PFSK-1 (cell line): ENCODE data around the gene S100A16.

Experiments
- FOXP2 ChIP-seq: optimal IDR thresholded peaks from 2 replicates; pipeline ENCODE3; 2011; ENCODE audit warnings: borderline replicate concordance, control low read depth, inconsistent platforms; ENCODE audit not compliant: insufficient read depth; ENCODE audit errors: extremely low read length, extremely low read depth
- POLR2AphosphoS5 ChIP-seq: IDR thresholded peaks from 2 replicates; pipeline ENCODE4 v1.6.1; 2012; ENCODE audit warnings: low read depth, mild to moderate bottlenecking, control low read depth, low read length, moderate library complexity
- SIN3A ChIP-seq: IDR thresholded peaks from 2 replicates; pipeline ENCODE4 v1.6.1; 2012; ENCODE audit warnings: mild to moderate bottlenecking, low read length, moderate library complexity, borderline replicate concordance; ENCODE audit not compliant: insufficient read depth
- TAF1 ChIP-seq: IDR thresholded peaks from 2 replicates; pipeline ENCODE4 v1.6.1; 2012; ENCODE audit warnings: low read length, control low read depth, borderline replicate concordance; ENCODE audit not compliant: insufficient read depth
- TF ChIP-seq, protein P1 (sequence below), 2 experiments: IDR thresholded peaks; 2 replicates each; pipeline versions ENCODE4 v1.6.1 to v1.8.0; 2011 to 2012; ENCODE audit warnings: low read depth in 2 of 2, low read length in 2 of 2, control low read depth in 1 of 2, inconsistent platforms in 1 of 2, mild to moderate bottlenecking in 1 of 2, moderate library complexity in 1 of 2; ENCODE audit not compliant: insufficient read depth in 1 of 2

Gene S100A16

DNA sequence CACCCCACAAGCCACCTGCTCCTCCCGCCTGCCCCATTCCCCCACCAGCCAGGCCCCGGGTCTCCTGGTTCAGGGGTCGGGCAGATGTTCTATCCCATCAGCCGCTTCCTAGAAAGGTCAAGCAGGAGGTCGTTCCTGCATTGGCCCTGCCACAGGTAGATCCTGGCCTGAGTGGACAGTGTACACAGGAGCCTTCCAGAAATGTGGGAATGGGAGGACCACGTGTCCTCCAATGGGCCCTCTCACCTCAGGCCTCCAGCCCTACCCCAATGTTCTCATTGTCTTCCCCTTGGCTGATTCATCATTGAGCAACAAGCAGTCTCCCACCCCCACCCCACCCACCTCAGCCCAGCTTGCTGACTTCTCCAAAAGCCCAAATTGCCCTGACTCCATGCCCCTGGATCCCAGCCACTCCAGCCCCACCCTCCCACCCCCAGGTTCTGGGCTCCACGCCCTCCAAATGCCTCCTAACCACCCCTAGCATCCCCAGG lies 2.1 kb downstream of the S100A16 start:
- TF ChIP-seq, protein P1, sequence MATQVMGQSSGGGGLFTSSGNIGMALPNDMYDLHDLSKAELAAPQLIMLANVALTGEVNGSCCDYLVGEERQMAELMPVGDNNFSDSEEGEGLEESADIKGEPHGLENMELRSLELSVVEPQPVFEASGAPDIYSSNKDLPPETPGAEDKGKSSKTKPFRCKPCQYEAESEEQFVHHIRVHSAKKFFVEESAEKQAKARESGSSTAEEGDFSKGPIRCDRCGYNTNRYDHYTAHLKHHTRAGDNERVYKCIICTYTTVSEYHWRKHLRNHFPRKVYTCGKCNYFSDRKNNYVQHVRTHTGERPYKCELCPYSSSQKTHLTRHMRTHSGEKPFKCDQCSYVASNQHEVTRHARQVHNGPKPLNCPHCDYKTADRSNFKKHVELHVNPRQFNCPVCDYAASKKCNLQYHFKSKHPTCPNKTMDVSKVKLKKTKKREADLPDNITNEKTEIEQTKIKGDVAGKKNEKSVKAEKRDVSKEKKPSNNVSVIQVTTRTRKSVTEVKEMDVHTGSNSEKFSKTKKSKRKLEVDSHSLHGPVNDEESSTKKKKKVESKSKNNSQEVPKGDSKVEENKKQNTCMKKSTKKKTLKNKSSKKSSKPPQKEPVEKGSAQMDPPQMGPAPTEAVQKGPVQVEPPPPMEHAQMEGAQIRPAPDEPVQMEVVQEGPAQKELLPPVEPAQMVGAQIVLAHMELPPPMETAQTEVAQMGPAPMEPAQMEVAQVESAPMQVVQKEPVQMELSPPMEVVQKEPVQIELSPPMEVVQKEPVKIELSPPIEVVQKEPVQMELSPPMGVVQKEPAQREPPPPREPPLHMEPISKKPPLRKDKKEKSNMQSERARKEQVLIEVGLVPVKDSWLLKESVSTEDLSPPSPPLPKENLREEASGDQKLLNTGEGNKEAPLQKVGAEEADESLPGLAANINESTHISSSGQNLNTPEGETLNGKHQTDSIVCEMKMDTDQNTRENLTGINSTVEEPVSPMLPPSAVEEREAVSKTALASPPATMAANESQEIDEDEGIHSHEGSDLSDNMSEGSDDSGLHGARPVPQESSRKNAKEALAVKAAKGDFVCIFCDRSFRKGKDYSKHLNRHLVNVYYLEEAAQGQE (IDR thresholded peaks at IDR 0.05; ENCODE audit: insufficient read depth in 1 of 2, low read depth in 2 of 2, low read length in 2 of 2), result no peak
- no peak for TF ChIP-seq TAF1
- no peak for TF ChIP-seq POLR2AphosphoS5
- TF ChIP-seq SIN3A, result no peak
- no peak for TF ChIP-seq FOXP2

- no peak for TF ChIP-seq POLR2AphosphoS5
- TF ChIP-seq SIN3A, result no peak
- TF ChIP-seq, protein P1 (IDR thresholded peaks at IDR 0.05; ENCODE audit: insufficient read depth in 1 of 2, low read depth in 2 of 2, low read length in 2 of 2), result no peak
- TF ChIP-seq TAF1, result no peak
- TF ChIP-seq FOXP2, result no peak
These were observed 2.6 kb downstream of the S100A16 start for GRCh38 chr1:153610334-153610733.

DNA sequence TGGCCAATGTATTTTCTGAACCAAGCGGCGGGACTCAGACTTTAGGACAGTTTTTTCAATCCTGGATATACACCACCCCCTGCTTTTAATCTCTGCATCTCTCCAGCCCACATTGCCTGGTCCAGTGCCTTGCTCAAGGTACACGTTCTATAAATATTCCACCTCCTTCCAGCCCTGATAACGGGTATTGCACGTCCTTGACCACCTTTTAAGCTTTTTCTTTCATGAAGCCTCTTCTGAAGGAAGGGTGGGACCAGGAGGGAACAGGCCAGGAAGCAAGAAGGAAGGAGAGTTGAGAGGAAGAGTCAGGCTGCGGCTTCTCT lies 3.4 kb downstream of the S100A16 start:
- TF ChIP-seq TAF1 (no peak), FOXP2 (no peak), SIN3A (no peak), POLR2AphosphoS5 (no peak)
- TF ChIP-seq, protein P1 (IDR thresholded peaks at IDR 0.05; ENCODE audit: insufficient read depth in 1 of 2, low read depth in 2 of 2, low read length in 2 of 2), result no peak

DNA sequence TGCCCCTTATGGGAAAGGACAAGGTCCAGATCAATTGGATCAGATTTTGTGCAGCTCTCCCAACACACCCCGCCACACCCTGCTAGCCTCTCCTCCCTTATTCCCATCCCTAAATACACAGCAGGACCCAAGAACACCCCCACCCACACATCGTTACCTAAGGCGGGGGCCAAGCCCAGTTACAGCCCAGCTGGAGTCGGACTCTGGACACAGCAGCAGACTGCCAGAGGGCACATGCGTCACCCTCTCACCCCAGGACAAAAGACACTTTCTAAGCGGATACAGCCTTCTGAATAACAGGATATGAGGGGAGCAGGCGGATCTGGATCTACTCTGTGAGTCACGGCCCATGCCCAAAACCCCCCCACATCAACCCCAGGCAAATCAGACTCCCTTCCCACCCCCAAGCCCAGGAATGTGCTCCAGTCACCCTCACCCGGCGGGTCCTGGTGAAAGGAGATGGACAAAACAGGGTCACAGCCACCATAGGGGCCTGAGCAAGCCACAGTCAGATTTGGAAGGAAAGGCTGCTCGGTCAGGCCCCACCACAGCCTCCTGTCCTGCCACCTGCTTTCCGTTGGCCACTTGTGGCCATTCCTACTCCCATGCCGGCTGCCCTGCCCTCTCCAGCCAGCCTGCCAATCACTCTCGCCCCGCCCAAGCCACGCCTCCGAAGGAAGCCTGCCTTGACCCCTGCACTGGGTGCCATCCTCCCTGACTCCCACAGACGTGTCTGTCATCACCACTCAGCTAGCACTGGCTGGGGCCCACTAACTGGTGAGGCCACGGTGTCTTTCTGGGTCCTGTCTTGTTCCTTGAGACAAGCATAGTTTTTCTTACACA lies 4.0 kb downstream of the S100A16 start:
- TF ChIP-seq POLR2AphosphoS5 (peak; percentile 72), FOXP2 (no peak), TAF1 (no peak; the same call in 1 of the 2 replicates), SIN3A (peak; percentile 64; the same call in 1 of the 2 replicates)
- TF ChIP-seq, protein P1 (IDR thresholded peaks at IDR 0.05; ENCODE audit: insufficient read depth in 1 of 2, low read depth in 2 of 2, low read length in 2 of 2), result peak in 1 of 2 experiments; percentile 64; a peak in 1 of 4 replicates
